Thymus (tissue), 11 donors: ENCODE data around the gene FCHO2. TPM values are rescaled to one million over a fixed set of nuclear protein-coding genes. Genes with fewer than 3 reads are reported as not detected.
"Not testable (repeated sequence)": the region's sequence is repeated elsewhere in the genome, so short reads cannot be mapped to it uniquely, and the experiment has no call there.

ENCODE experiments used
- DNase-seq, 9 donors: peaks; one replicate each; pipeline ENCODE4 v3.0.0-alpha.2; 2013; ENCODE audit warnings: low spot score in 9 of 9, low read depth in 6 of 9, missing footprints in 1 of 9
- H3K27ac ChIP-seq, 2 donors: one replicate each; pipeline ENCODE4 v1.5.1; 2013; ENCODE audit warnings: control low read depth in 1 of 2, low read depth in 1 of 2, low read length in 1 of 2, mild to moderate bottlenecking in 1 of 2, moderate library complexity in 1 of 2
- H3K27me3 ChIP-seq, 2 donors: one replicate each; pipeline ENCODE4 v1.5.1; 2013; ENCODE audit warnings: low read length in 1 of 2; ENCODE audit not compliant: control insufficient read depth in 2 of 2, insufficient read depth in 1 of 2
- H3K36me3 ChIP-seq, 2 donors: one replicate each; pipeline ENCODE4 v1.5.1; 2013; ENCODE audit warnings: low read length in 1 of 2, mild to moderate bottlenecking in 1 of 2, moderate library complexity in 1 of 2; ENCODE audit not compliant: control insufficient read depth in 2 of 2, insufficient read depth in 2 of 2
- H3K4me1 ChIP-seq, 2 donors: one replicate each; pipeline ENCODE4 v1.5.1; 2013; ENCODE audit warnings: low read length in 2 of 2; ENCODE audit not compliant: control insufficient read depth in 2 of 2, insufficient read depth in 2 of 2
- H3K4me3 ChIP-seq, 2 donors: one replicate each; pipeline ENCODE4 v1.5.1; 2013; ENCODE audit warnings: low read length in 2 of 2, control low read depth in 1 of 2, mild to moderate bottlenecking in 1 of 2
- H3K9me3 ChIP-seq, 2 donors: one replicate each; pipeline ENCODE4 v1.5.1; 2013; ENCODE audit warnings: low read length in 1 of 2, mild to moderate bottlenecking in 1 of 2; ENCODE audit not compliant: control insufficient read depth in 2 of 2, insufficient read depth in 1 of 2
- WGBS: extraction: QIAGEN DNeasy Blood & Tissue Kit; methylation state at CpG from one replicate; pipeline ENCODE4 v1.1.7; 2013; 5-methylcytosine and 5-hydroxymethylcytosine counted together
- polyA plus RNA-seq: library from polyadenylated mRNA; stranded (reverse); fragments of 200-250 nt; gene quantifications from one replicate; pipeline ENCODE4 v1.2.3, GENCODE V29; 2013
- total RNA-seq: library from RNA; stranded (reverse); fragments of 120-200 nt; gene quantifications from one replicate; pipeline ENCODE4 v1.2.4, GENCODE V29; 2013
- donor health status: healthy.

The FCHO2 gene
- total and polyA plus RNA-seq, 2 donors = 7.7 to 17.8 TPM

GRCh38 chr5:72932686-72933085 lies 23.2 kb upstream of the FCHO2 start:
- H3K27ac ChIP-seq, H3K36me3 ChIP-seq, H3K9me3 ChIP-seq, H3K4me1 ChIP-seq, H3K27me3 ChIP-seq, H3K4me3 ChIP-seq, DNase-seq: not testable (repeated sequence)
- WGBS = 97% methylated on average over 2 of the region's 2 CpGs

DNA sequence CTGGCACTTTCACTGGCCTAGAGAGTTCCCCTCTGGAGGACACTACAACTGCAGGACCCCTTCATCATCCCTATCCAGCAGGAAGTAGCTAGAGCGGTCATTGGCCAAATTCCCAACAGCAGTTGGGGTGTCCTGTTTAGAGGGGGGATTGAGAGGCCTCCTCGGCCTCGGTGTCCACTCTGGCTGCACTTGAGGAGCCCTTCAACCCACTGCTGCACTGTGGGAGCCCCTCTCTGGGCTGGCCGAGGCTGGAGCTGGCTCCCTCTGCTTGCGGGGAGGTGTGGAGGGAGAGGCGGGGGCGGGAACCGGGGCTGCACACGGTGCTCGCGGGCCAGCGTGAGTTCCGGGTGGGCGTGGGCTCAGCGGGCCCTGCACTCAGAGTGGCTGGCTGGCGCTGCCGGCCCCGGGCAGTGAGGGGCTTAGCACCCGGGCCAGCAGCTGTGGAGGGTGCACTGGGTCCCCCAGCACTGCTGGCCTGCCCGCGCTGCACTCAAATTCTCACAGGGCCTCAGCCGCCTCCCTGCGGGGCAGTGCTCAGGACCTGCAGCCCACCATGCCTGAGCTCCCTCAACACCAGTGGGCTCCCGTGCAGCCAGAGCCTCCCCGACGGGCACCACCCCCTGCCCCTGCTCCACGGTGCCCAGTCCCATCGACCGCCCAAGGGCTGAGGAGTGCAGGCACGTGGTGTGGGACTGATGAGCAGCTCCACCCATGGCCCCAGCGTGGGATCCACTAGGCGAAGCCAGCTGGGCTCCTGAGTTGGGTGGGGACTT lies 20.7 kb upstream of the FCHO2 start:
- not testable (repeated sequence) for DNase-seq, H3K27me3 ChIP-seq, H3K4me3 ChIP-seq, H3K4me1 ChIP-seq, H3K9me3 ChIP-seq, H3K27ac ChIP-seq, H3K36me3 ChIP-seq
- 98% methylated on average over 32 of the region's 32 CpGs for WGBS

GRCh38 chr5:72936893-72937292 lies 18.9 kb upstream of the FCHO2 start:
- H3K27ac ChIP-seq = no peak overlapping the region
- H3K36me3 ChIP-seq = no peaks in the 10 kb centered on the region
- H3K4me3 ChIP-seq = no peak overlapping the region
- no peaks in the 10 kb centered on the region for H3K9me3 ChIP-seq
- WGBS = 96% methylated on average over 4 of the region's 4 CpGs
- no peak for DNase-seq
- no peaks in the 10 kb centered on the region for H3K4me1 ChIP-seq
- H3K27me3 ChIP-seq = no peaks in the 10 kb centered on the region

DNA sequence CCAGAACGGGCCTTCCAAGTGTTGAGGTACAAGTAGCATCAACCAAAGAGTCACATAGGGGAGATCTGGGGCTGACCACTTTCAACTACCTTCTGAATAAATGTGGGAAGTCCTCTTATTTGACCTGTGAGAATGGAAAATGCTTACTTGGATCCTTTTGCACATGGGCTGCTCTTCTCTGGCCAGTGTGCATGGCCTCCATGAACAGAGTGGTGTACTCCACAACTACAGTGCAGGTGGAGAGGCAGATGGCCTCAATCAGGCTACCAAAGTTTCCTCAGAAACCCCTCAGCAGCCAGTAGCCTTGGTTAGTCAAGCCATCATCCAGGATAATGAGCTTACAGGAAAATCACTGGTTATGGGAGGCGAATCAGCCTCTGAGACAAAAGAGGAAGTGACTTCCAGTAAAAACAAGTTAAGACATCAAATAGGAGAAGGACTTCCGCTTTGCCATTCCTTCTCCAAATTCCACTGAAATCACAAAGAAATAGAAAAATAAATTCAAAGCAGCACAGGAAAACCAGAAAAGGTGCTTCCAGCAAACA lies 18.3 kb upstream of the FCHO2 start:
- H3K36me3 ChIP-seq = no peaks in the 10 kb centered on the region
- no peaks in the 10 kb centered on the region for H3K9me3 ChIP-seq
- no peak overlapping the region for H3K27ac ChIP-seq
- H3K4me3 ChIP-seq = no peak overlapping the region
- no peak for DNase-seq
- H3K4me1 ChIP-seq = no peaks in the 10 kb centered on the region
- 70% methylated on average over 3 of the region's 3 CpGs for WGBS
- no peaks in the 10 kb centered on the region for H3K27me3 ChIP-seq

GRCh38 chr5:72938206-72938605 lies 17.6 kb upstream of the FCHO2 start:
- Histone ChIP-seq H3K27ac (no peak overlapping the region), H3K9me3 (no peaks in the 10 kb centered on the region), H3K36me3 (no peaks in the 10 kb centered on the region), H3K4me1 (no peaks in the 10 kb centered on the region), H3K4me3 (no peak overlapping the region), H3K27me3 (no peaks in the 10 kb centered on the region)
- 84% methylated on average over 1 of the region's 1 CpG for WGBS
- no peak for DNase-seq

DNA sequence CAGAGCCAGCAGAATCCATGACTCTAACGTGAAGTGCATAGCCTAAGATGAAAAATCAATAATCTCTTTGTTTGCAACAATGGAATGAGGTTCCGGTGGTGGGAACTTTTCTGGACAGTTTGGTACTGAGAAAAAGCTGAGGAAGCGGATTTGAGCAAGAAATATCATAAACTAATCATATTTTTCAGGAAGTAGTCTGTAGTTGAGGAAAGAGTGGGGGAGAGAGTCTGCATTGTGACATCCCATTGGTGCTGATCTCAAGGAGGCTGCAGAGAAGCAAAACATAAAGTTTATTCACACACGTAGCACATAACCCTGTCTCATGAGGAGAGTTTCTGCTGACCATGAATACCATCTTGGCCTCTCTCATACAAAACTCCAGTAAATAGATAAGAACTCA lies 15.8 kb upstream of the FCHO2 start:
- Histone ChIP-seq H3K27me3 (no peaks in the 10 kb centered on the region), H3K36me3 (no peaks in the 10 kb centered on the region), H3K27ac (no peak overlapping the region), H3K4me1 (no peaks in the 10 kb centered on the region), H3K4me3 (no peak overlapping the region), H3K9me3 (no peaks in the 10 kb centered on the region)
- DNase-seq = no peak
- WGBS = 68% methylated on average over 4 of the region's 4 CpGs

GRCh38 chr5:72943307-72943706 lies 12.5 kb upstream of the FCHO2 start:
- no peaks in the 10 kb centered on the region for H3K27me3 ChIP-seq
- H3K9me3 ChIP-seq = no peaks in the 10 kb centered on the region
- no peak overlapping the region for H3K4me3 ChIP-seq
- no peaks in the 10 kb centered on the region for H3K36me3 ChIP-seq
- DNase-seq = no peak
- H3K4me1 ChIP-seq = no peaks in the 10 kb centered on the region
- H3K27ac ChIP-seq = no peak overlapping the region

GRCh38 chr5:72947498-72947897 lies 8.3 kb upstream of the FCHO2 start:
- no peak overlapping the region for H3K4me3 ChIP-seq
- DNase-seq = no peak
- peaks cover 0 to 3% of the 10 kb centered on the region in 2 donors for H3K27me3 ChIP-seq
- H3K9me3 ChIP-seq = no peaks in the 10 kb centered on the region
- no peaks in the 10 kb centered on the region for H3K4me1 ChIP-seq
- H3K36me3 ChIP-seq = no peaks in the 10 kb centered on the region
- H3K27ac ChIP-seq = no peak overlapping the region

DNA sequence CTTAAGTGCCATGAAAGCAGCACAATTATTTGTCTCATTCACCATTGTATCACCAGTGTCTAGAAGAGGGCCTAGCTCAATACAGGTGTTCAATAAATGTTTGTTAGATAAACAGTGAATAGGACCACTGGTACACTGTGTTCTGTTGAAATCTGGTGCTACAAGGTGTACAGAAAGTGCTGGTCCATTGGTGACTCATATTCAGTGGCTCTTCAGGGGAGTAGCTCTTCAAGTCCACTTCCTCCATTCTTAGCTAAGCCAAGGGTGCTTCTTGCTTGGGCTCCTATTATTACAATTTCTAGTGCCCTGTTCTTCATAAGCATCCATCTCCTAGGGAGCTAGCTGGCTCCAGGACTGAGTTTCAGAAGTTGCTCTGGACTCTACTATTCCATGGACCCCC lies 6.4 kb upstream of the FCHO2 start:
- no peak for DNase-seq
- Histone ChIP-seq H3K27ac (no peak overlapping the region), H3K9me3 (no peaks in the 10 kb centered on the region), H3K4me1 (no peaks in the 10 kb centered on the region), H3K27me3 (peaks cover 6 to 15% of the 10 kb centered on the region in 2 donors), H3K36me3 (no peaks in the 10 kb centered on the region), H3K4me3 (no peak overlapping the region)
